NCI-H1930 (cell line): Measurements from ENCODE around the gene AGRN.
"Not testable (repeated sequence)": the region's sequence is repeated elsewhere in the genome, so short reads cannot be mapped to it uniquely, and the experiment has no call there.

ENCODE experiments used
- DNase-seq, 2 experiments: peaks; one replicate each; lab custom pipeline; 2025; lab: John Stamatoyannopoulos, UW

The AGRN gene

DNA sequence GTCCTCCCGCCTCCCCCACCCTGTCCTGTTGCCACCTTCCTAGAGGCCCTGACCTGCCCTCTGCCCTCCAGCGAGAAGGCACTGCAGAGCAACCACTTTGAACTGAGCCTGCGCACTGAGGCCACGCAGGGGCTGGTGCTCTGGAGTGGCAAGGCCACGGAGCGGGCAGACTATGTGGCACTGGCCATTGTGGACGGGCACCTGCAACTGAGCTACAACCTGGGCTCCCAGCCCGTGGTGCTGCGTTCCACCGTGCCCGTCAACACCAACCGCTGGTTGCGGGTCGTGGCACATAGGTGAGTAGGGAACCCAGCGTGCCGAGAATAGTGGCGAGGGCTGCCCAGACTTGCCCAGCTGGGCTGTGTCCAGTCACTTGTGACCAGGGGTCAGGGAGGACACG lies 33.8 kb downstream of the AGRN start:
- no peak for DNase-seq

DNA sequence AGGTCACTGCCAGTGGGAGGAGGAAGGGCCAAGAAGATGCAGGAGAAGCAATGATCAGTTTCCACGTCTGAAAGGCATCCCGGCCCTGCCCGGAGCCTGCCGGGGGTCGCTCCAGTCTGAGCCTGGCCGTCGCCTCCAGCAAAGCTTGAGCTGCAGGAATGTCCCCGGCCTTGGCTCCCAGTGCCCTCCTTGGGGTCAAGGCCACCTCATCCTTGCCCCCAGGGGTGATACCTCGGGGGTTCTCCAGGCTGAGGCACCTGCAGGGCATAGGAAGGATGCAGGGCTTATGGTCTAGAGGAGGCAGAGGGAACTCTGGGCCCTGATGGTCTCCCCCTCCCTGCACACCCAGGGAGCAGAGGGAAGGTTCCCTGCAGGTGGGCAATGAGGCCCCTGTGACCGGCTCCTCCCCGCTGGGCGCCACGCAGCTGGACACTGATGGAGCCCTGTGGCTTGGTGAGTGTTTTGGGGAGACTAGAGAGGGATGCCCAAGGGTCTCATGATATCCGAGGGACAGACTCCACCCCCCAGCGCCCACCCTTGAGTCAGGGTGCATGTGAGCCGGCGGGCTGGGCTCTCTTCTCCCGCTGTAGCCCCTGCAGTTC lies 34.3 kb downstream of the AGRN start:
- no peak for DNase-seq

DNA sequence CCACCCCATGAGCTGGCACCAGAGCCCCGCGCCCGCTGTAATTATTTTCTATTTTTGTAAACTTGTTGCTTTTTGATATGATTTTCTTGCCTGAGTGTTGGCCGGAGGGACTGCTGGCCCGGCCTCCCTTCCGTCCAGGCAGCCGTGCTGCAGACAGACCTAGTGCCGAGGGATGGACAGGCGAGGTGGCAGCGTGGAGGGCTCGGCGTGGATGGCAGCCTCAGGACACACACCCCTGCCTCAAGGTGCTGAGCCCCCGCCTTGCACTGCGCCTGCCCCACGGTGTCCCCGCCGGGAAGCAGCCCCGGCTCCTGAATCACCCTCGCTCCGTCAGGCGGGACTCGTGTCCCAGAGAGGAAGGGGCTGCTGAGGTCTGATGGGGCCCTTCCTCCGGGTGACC lies 35.1 kb downstream of the AGRN start:
- DNase-seq, result no peak

DNA sequence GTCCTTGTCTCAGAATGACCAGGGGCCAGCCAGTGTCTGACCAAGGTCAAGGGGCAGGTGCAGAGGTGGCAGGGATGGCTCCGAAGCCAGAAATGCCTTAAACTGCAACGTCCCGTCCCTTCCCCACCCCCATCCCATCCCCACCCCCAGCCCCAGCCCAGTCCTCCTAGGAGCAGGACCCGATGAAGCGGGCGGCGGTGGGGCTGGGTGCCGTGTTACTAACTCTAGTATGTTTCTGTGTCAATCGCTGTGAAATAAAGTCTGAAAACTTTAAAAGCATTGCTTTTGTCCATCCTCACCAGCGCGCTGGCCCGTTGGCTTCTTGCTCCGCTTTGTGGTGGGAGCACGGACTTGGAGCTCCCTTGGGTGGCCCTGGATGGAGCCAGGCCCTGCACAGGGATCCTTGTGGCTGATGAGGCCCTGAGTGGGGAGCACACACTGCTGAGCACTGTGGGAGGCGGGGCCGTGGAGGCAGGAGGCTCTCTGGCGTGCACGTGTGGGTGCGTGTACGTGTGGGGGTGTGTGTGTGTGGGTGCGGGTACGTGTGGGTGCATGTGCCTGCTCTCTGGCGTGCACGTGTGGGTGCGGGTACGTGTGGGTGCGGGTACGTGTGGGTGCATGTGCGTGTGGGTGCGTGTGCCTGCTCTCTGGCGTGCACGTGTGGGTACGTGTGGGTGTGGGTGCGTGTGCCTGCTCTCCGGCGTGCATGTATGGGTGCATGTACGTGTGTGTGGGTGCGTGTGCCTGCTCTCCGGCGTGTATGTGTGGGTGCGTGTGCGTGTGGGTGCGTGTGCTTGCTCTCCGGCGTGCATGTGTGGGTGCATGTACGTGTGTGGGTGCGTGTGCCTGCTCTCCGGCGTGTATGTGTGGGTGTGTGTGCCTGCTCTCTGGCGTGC lies 36.2 kb downstream of the AGRN start:
- DNase-seq, result no peak

DNA sequence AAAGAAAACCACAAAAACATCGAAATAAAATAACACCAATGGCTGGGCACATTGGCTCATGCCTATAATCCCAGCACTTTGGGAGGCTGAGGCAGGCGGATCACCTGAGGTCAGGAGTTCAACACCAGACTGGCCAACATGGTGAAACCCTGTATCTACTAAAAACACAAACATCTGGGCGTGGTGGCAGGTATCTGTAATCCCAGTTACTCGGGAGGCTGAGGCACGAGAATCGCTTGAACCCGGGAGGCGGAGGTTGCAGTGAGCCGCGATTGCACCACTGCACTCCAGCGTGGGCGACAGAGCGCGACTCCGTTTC lies 37.8 kb downstream of the AGRN start:
- DNase-seq, result not testable (repeated sequence)

DNA sequence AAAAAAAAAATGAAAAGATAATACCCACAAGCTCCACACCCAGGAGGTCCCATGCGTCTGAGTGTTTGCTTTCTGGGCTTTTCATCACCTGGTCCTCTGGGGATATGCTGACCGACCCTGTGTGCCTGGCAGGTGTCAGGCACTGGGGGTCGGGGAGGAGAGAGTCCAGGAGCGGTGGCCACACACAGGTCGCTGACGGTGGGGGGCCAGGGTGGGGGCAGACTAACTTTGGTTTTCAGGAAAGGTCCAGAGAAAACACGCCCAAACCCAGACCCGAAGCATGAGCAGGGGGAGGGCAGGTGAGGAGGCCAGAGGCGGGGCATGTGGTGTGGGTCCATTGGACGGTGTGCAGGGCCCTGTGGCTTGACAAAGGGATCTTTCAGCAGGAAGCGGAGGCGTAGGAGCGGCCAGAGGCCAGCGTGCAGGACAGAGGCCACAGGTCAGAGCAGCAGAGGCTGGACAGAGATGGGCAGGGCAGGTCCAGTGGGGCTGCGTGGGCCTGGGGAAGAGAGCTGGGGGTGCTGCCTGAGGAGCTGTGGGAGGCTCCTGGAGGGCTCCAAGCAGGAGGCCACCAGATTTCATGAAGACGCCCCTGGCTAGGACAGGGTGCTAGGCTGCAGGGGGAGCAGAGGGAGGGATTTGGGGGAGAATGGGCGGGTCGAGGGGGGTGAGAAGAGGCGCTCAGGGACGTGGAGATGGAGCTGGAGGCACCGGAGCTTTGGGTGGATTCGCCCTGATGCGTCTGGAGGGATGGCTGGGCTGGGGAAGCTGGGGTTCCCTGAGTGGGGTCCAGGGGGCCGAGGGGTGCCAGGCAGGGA lies 38.4 kb downstream of the AGRN start:
- no peak for DNase-seq

DNA sequence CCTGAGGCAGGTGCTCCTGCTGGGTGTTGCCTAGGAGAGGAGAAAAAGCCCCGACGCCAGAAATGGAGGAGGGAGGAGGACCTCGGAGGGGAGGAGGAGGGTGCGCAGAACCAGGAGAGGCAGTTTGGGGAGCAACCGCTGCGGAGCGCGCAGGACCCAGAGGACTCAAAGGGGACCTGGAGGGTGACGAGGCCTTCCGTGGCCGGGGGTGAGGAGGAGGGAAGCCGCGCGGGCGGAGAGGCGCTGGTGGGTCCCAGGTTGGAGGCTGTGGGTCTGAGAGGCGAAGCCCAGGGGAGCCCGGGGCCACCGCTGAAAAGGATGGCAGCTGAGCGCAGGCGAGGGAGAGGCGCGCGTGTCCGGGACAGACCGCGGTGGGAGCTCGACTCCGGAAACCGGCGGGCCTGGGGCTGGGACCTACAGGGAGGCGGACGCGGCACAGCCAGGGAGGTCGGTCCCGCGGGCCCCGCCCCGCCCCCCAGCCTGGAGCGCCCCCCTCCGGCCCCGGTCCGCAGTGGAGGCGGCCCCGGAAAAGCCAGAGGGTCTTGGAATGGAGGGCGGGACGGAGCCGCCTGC lies 39.1 kb downstream of the AGRN start:
- DNase-seq, result peak; percentile 52 to 84

DNA sequence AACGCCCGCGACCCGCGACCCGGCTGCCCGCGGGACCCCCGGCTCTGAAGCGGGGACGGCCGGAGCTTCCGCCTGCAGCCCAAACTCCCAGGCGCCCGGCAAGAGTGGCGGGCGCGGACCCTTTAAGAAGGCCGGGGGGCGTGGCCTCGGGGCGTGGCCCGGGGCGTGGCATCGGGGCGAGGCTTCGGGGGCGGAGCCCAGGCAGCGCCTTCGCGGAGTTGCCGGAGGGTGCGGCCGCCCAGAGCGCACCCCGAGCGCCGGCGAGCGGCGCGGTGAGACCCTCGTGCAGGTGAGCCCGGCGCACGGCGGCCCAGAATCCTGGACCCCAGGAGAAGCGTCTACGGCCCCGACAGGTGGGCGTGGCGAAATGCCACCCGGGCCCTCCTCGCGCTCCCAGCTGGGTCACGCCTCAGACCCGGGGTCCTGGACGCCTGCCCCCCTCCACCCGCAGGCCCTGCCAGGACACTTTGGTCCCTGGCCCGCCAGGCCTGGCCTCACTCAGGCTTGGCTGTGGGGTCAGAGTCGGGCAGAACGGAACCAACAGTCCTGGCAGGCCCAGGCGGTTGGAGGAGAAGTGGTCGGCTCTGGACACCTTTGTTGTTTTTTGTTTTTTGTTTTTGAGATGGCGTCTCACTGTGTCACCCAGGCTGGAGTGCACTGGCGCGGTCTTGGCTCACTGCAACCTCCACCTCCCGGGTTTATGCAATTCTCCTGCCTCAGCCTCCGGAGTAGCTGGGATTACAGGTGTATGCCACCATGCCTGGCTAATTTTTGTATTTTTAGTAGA lies 39.8 kb downstream of the AGRN start:
- peak; percentile 53 to 93 for DNase-seq

DNA sequence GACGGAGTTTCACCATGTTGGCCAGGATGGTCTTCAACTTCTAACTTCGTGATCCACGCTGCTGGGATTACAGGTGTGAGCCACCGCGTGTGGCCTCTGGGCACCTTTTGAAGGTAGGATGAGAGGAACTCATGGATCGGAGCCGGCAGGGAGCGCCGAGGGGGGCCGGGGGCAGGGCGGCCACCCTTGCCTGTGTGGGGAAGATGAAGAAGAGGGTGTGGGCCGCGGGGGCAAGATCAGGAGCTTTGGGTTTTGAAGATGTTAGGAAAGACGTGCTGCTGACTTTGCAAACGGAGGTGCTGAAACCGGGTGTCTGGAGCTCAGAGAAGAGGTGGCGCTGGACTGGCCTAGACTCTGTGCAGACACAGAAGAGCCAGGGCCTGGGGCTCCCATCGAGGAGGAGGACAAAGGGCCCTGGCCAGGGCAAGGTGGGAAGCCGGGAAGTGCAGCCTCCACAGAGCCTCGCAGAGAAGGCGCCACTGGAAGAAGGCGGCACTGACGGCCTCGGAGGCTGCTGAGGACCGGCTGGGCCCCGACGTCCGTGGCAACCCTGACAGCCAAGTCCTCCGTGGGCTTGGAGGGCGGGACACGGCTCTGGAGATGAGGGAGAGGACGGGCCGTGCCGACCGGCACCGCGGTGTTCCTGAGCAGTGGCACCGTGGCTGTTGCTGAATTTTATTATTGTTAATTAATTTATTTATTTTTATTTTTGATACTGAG lies 40.5 kb downstream of the AGRN start:
- DNase-seq, result no peak

DNA sequence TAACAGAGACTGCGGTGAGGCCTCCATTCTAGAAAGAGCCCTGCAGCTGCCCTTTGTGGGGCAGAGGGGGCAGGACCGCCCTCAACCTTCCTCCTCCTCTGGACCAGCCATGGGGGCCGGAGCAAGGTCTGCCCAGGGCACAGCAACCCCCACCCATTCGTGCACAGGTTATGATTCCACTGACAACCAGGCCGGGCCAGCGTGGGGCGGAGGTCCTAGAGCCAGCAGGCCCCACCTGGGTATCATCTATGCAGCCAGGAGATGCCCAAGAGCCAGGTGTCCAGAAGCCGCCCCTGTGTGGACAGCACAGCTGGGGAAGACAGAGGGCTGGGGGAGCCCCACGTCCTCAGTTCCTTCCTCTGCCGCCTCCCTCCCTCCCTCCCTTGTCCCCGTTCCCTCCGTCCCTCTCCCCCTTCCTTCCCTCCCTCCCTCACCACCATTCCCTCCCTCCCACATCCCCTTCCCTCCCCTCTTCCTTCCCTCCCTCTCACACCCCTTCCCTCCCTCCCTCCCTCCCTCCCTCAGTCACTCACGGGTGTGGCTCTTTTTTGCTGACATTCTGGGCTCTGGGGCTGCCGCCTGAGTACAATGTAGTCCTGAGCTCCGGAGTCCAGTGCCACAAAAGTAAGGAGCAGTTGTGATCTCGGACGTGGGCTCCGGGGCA lies 41.9 kb downstream of the AGRN start:
- no peak for DNase-seq

DNA sequence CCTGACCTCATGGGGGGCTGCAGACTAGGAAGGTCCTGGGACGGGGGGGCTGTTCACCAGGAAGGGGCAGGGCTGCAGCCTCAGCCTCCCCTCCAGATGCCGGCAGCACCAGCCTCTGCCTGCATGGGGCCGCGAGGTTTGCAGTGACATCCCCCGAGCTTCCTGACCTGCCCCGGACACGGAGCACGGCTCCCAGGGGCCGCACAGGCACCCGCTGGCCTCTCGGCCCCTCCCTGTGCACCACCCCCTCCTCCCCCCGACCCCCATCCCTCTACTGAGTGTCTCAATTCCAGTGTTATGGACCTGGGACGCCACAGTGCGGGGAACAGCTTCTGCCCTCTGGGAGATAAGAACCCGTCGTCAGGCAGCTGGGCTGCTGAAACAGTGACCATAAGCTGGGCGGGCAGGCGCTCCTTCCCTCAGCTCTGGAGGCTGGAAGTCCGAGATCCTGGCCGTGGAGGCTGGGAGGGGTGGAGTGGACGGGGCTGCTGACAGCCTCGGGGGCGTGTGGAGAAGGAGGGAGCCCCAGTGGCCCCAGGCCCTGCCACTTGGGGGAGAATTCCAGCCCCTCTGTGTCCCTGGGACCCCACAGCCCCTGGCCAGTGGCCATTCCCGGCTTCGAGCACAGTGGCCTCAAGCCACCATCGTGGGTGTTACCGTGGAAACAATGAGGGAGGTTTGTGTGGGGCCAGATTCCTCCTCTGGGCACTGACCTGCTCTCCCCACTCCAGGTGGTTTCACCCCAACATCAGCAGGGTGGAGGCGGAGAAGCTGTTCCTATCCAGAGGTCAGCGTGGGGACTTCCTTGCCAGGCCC lies 42.6 kb downstream of the AGRN start:
- no peak for DNase-seq

DNA sequence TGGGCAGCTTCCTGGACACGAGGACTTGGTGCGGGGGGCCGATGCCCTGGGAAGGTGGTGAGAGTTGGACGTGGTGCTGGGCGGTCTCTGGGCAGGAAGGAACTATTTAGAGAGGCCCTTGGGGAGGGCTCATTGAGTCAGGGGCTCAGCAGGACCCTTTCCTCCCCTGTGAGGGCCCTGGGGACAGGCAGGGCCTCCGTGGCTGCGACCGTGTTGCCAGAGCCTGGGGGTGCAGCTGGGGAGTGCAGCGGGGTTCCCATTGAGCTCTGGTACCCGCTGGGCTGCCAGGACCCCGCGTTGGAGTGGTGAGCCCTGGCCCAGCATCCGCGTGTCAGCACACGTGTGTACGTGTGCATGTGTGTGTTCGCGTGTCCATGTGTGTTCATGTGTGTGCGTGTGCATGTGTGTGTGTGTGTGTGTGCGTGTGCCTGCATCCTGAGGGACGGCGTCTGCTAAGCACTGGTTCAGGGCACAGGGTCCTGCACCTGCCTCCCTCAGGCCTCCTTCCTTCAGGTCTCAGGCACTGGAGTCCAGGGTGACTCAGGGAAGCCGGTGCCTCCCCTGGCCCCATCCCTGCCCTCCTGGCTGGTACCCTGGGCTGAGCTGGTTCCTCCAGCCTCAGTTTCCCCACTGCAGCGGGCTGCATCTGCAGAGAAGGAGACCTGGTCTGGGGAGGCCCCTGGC lies 43.5 kb downstream of the AGRN start:
- DNase-seq, result no peak

DNA sequence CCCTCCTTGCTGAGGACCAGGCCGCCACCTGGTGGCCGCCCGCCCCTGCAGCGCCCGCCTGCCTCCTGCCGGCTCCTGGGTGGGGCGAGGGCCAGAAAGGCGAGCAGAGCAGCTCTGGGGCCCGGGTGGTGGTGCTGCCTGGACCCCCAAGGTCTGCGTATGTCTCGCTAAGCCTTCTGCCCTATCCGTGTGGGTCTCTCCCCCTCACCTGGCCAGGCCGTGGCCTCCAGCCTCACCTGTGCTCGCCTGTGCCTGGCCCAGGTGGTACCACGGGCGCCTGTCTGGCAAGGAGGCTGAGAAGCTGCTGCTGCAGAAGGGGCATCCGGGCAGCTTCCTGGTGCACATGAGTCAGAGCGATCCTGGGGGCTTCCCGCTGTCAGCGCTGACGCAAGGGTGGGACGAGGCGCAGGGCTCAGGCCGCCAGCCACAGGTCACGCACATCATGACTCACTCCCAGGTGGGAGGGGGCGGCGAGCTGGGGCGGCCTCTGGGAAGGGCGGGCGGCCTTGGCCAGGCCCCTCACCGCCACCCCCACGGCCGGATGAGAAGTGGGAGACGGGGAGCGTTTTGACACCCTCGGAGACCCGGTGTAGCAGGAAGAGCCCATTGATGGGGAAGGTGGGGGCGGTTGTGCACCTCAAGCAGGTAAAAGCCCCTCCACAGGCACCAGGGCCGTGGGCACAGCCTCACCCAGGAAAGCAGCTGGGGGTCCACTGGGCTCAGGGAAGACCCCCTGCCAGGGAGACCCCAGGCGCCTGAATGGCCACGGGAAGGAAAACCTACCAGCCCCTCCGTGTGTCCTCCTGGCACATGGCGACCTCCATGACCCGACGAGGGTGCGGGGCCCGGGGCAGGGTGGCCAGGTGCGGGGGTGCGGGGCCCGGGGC lies 44.3 kb downstream of the AGRN start:
- peak in 1 of 2 experiments; percentile 33 for DNase-seq

DNA sequence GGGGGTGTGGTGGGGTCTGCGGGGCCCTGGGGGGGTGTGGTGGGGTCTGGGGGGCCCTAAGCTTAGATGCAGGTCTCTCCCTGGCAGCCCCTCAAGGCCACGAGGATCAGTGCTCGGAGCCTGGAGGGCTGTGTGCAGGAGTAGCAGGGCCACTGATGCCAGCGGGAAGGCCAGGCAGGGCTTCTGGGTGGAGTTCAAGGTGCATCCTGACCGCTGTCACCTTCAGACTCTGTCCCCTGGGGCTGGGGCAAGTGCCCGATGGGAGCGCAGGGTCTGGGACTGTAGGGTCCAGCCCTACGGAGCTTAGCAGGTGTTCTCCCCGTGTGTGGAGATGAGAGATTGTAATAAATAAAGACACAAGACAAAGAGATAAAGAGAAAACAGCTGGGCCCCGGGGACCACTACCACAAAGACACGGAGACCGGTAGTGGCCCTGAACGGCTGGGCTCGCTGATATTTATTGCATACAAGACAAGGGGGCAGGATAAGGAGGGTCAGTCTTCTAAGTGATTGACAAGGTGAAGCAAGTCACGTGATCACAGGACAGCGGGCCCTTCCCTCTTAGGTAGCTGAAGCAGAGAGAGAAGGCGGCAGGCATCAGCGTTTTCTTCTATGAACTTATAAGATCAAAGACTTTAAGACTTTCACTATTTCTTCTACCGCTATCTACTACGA lies 45.5 kb downstream of the AGRN start:
- DNase-seq, result no peak

DNA sequence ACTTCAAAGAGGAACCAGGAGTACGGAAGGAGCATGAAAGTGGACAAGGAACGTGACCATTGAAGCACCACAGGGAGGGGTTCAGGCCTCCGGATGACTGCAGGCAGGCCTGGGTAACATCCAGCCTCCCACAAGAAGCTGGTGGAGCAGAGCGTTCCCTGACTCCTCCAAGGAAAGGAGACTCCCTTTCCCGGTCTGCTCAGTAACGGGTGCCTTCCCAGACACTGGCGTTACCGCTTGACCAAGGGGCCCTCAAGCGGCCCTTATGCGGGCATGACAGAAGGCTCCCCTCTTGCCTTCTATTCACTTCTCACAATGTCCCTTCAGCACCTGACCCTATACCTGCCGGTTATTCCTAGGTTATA lies 46.0 kb downstream of the AGRN start:
- not testable (repeated sequence) for DNase-seq

DNA sequence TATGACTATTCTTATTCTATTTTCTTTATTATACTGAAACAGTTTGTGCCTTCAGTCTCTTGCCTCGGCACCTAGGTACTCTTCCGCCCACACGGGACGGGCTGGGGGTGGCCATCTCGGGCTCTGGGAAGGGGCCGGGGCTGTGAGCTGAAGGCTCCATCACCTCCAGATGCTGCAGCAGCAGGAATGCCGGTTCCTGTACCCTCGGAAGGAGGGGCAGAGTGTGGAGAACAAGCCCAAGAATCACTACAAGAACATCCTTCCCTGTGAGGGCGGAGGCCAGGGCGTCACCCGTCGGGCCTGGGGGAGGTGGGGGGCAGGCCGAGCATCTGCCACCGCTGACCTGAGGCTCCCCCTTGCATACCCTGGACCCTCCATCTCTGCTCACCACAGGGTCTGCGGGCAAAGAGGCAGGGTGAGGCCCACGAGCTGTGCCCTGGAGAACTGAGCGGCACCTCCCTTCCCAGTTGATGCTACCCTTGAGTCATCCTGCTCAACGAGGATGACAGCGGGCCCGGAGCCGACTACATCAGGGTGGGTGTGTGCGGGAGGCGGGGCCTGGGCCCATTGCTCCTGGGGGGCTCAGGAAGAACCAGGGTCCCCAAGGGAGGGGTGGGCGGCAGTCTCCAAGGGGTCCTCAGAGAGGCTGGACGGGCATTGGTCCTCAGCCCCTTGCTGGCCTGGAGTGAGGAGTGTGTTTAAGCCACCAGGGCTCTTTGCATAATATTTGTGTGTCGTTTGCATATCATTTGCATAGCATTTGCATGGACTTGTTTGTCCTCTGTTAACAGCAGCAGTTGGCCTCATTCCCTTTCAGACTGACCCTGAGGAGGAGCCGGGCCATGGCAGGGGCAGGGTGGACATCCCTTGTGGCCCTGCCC lies 46.7 kb downstream of the AGRN start:
- DNase-seq, result no peak
